GM23248 (cell line): Measurements from ENCODE around the gene CLEC2D.

ENCODE experiments used
- EZH2 ChIP-seq: fragments of 200-600 bp; sonication (generic); IDR thresholded peaks from 2 replicates; pipeline ENCODE4 v1.6.1; 2018; ENCODE audit warnings: antibody characterized with exemption, mild to moderate bottlenecking; ENCODE audit not compliant: insufficient read depth, poor library complexity, severe bottlenecking
- EZH2phosphoT487 ChIP-seq: fragments of 200-600 bp; sonication (generic); IDR thresholded peaks from 2 replicates; pipeline ENCODE4 v1.6.1; 2018; ENCODE audit warnings: antibody characterized with exemption, moderate library complexity, mild to moderate bottlenecking, low read depth; ENCODE audit not compliant: insufficient read depth

- TF ChIP-seq EZH2 (no peak), EZH2phosphoT487 (no peak)
Measured at GRCh38 chr12:9700606-9700956, 31.1 kb downstream of the CLEC2D start.
